HG02970 (cell line): ENCODE measurements around the gene NADK.

Experiments used
- ATAC-seq: cut with Tn5 transposase; IDR thresholded peaks from one replicate; pipeline ENCODE4 v1.9.1; 2021; ENCODE audit warnings: mild to moderate bottlenecking, moderate library complexity, moderate number of reproducible peaks; ENCODE audit not compliant: unreplicated experiment, low FRiP score

Gene NADK

DNA sequence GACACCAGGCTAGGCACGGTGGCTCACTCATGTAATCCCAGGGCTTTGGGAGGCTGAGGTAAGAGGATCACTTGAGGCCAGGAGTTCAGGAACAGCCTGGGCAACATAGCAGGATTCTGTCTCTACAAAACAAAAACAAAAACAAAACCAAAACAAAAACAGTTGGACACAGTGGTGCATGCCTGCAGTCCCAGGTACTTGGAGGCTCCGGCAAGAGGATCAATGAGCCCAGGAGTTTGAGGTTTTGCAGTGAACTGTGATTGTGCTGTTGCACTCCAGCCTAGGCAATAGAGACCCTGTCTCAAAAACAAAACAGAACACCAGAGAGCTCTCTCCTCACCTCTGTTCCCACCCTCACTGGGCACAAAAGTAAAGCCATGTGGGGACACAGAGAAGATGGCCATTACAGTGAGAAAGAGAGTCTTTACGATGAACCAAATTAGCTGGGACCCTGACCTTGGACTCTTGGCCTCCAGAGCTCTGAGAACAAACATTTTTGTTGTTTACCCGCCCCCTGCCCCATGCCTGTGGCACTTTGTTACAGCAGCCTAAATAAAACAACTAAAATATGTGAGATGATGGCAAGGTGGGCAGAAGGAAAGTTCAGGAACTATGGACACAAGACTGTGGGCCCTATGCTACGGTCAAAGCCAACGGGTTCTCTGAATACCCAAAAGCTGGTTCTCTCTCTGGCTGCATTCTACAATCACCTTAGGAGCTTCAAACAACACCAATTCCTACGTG lies 9.8 kb downstream of the NADK start:
- no peak for ATAC-seq

DNA sequence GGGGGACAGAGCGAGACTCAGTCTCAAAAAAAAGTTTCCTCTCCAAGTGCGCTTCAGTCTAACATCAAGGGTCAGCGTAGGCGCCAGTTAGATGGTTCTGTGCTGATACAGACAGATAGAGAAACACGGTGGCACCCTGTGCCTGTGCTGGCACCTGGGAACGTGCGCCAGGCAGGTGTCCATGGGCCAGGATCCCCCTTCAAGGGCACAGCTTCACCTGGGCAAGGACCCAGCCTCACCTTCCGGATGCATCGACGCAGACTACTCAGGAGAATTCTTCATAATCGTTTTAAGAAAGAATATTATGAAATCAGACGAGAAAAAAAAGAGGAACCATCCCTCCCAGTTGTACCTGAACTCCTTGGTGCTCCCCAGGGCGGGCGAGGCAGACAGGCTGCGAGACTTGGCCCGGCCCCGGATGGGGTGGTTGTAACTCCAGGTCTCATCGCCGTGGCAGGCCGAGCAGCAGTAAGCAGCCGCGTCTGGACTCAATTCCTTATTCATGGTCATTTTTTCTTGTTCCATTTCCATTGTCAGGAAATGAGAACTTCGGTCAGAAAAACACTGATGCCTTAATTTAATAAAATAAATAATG lies 13.3 kb downstream of the NADK start:
- ATAC-seq: no peak

DNA sequence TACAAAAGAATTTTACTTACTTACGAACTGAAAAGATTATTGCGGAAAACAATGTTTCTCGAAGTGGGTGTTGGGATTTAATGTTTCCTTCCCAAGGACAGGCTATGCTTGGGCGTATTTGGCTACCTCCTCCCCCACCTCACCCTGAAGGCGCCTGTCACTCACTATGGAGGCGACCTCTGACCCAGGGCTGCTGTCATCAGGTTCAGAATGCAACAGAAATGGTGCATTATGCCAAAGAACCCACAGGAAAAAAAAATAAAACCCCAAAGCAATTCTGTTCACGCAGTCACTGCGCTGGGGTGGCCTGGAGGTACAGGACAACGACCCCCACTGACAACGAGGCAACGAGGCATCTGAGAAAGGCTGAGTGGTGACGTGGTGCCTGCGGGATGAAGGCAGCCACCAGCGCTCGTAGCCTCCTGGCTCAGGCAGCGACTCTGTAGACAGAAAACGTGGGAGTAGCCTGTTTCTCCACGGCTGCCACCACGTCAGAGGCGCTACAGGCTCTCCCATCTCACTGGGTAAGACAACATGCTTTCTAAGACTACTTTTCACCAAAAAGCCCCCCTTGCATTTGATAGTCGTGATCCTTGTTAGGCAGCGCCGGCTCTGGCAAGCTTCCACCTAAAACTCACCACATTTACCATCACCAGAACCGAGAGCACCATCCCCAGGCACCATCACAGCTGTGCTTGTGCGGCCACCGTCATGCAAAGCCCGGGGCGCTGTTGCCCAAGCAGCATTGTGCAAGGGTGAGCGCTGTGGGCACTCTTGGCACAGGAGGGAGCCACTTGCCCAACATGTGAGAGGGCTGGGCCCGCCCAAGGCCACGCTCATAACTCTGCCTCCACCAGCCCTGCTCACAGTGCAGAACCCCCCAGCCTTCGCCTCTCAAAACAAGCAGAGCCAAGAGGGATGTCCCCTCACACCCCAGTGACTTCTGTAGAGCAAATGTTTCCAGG lies 14.3 kb downstream of the NADK start:
- ATAC-seq: no peak

DNA sequence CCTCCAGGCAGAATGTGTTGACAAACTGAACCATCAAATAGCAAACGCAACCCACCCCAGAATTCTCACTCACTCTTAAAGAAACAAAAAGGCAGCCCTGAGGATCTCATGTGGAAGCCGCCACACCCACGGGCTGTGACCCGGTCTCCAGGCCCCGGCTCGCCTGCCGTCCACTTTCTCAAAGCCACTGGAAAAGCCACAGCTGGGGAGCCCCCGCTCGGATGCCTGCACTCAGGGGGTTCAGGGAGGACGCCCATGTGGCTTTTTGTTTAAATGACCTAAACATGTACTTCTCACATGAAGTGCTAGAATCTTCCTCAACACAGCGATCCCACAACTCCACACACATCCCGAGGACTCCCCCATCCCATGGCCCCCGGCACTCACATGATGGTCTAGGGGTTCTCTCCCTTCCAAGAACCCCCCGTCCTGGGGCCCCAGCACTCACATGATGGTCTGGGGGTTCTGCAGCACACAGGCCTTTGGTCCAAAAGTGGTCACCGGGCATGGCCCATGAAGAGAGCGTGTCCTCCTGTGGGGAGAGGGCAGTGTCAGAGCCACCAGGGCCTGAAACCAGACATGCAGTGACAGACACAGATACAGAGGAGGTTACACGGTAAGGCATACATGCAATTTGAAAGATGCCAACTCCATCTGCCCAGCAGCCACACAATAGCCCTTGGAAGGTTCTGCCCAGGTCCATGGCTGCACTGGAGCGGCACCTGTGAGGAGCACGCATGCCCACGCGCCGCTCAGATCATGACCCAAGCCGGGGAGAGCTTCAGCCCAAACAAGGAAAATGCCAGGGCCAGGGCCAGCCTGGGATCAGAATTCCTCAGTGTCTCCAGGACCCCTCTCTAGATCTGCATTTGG lies 16.5 kb downstream of the NADK start:
- no peak for ATAC-seq

DNA sequence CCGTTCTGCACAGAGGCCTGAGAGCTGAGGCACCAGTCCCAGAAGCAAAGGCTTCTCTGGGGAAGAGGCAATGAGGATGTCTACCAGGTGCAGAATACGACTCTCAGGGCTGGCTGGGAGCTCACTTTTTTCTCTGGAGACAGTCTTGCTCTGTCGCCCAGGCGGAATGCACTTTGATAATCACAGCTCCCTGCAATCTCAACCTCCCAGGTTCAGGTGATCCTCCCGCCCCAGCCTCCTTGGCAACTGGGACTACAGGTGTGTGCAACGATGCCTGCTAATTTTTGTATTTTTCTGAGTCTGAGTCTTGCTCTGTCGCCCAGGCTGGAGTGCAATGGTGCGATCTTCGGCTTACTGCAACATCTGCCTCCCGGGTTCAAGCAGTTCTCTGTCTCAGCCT lies 17.6 kb downstream of the NADK start:
- no peak for ATAC-seq

DNA sequence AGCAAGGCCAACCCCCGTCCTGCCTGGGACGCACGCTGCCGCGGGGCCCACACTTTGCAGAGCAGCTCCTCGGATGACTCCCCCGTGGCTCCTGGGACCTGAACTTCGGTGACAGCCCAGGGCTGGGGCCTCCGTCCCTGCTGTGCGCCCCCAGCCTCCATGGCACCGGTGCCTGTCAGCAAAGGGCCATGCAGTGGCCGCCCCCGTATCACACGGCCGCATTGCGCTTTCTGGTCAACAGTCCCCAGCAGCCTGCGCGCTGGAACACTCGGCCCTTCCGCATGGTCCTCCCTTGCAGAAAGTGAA lies 18.0 kb downstream of the NADK start:
- no peak for ATAC-seq

DNA sequence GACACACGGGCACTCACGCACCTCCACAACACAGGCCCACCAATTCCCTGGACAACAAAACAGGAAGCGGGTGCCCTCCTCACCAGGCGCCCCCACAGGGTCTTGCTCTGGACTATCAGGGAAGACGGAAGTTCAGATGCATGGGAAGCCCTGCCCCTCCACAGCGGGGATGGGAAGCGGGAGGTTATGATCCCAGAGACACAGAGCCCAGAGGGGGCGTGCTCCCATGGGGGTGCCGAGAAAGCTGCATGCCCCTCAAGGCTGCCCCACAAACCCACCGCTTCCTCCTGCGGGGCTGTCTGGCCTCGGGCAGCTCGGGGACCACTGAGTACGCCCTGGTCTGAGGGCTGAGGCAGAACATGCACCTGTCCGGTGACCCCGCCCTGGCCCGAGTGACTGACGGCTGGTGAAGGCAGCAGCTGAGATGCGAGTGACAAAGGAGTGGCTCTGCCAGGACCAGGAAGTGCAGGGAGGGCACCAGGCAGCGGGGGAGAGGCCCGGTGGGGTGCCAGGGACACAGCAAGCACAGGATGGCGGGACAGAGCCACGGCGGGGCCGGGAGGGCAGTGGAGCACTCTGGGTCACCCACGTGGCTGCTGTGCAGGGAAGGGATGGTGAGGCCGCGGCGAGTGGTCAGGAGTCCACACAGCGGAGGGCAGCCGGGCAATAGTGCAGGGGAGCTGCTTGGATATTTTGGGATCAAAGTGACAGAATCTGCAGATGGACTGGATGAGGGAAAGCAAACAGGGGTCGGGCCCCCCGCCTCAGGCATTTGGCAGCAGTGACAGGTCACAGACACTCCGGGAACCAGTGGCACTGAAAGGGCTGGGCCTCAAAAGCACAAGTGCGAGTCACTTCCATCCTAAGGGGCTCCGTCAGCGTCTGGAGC lies 18.6 kb downstream of the NADK start:
- no peak for ATAC-seq

DNA sequence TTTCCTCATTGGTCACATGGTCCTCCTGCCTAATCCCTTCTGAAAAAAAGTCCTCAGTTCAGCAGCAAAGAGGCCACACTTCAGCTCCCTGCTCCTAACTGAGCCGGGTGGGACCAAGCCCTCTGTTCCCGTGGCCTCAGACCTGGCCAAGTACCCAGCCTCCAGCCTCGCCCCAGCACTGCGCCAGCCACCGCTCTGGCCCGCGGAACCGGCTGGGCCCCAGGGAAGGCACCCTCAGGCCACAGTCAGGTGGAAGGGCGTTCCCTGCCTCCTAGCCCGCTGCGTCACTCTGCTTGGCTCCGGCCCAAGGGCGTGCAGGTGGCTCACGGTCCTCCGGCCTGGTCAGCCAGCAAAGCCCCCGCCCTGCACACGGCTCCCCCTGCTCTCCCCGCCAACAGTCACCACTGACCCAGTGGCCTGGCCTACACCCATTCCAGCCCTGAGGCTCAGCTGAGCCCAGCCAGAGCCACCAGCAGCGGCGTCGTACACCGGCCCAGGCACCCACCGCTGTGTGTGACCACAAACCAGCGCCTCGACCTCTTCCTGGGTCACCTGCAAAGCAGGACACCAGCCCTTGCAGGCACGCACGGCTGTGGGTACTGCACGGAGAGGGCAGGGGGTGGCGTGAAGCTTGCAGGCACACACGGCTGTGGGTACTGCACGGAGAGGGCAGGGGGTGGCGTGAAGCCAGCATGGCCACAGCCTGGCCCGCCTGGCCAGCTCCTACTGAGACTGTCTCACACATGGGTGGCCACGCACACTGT lies 19.4 kb downstream of the NADK start:
- ATAC-seq: no peak

DNA sequence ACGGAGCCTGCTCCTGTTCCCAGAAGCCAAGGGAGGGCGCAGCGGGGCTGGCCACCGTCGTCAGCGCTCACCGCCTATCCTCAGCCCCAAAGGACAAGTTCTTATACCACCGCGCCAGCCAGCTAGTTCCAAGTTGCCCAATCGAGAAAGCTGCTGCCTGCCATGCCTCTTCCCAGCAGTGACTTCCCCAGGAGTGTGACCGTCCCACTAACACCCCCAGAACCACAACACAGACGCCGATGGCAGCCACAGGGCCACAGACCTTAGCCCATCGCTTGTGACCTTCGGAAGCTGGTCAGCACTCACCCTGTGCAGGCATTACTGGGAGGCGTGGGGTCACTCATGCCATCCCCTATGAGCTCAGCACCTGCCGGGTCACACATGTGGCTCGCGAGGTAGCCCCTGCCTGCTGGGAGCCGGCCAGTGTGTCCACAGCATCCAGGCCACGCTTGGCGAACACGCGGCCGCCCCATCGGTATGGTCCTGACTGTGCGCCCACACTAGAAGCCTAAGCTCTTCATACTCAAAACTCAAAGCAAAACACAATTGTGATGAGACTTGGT lies 20.1 kb downstream of the NADK start:
- no peak for ATAC-seq

DNA sequence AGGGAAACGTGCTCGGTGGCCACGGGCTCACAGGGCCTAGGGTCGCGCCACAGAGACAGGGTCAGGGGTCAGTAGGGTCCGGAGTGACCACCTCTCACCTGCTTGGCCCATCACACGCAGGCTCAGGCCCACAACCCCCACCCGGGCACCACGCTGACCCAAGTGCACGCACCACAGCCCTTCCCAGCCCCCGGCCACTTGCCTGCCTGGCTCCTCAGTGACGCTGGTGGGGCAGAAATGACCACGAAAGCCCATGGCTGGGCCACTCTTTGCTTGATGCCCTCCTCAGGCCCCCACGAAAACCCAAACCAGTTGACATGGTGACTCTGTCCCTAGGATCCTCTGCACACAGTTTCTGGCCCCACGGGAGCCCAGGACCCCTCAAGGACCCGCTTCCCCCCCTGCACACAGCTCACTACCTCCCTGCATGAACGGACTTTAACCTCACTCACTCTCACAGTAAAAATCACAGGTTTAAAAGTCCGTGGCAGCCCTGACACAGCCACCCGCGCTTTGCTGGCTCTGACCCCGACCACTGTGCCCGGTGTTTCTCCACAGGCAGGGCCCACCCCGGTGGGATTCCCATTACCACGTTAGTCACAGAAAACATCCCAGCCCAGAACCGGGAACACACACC lies 20.7 kb downstream of the NADK start:
- ATAC-seq: no peak

DNA sequence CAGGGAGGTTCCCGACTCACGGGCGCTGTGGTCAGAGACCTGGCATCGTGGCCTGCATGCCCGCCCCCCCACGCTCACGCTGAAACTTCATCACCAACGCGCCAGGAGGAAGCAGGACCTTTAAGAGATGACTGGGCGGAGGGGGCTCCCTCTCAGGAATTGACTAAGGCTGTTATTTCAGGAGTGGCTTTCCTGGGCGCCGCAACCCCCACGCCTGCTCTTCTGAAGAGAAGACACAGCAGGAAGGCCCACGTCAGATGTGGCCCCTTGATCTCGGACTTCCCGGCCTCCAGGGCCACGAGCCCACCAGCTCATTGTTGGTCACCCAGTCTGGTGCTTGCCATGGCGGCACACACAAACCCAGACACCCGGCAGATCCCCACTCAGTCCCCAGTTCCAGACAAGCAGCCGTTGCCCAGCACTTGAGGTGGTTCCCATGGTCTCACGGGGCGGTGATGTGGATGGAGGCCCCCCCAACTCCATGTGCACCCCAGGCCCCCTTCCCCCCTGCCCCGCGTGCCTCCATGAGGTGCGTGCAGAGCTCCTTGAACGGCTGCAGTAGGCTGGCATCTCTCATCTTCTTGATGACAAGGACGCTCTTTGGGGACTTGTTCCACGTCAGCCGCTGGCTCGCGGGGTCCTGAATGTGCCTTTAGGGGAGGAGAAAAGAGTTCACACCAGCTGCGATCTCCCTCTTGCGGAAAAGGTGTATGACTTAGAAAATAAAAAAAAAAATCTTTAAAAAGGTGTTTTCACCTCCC lies 21.4 kb downstream of the NADK start:
- no peak for ATAC-seq

DNA sequence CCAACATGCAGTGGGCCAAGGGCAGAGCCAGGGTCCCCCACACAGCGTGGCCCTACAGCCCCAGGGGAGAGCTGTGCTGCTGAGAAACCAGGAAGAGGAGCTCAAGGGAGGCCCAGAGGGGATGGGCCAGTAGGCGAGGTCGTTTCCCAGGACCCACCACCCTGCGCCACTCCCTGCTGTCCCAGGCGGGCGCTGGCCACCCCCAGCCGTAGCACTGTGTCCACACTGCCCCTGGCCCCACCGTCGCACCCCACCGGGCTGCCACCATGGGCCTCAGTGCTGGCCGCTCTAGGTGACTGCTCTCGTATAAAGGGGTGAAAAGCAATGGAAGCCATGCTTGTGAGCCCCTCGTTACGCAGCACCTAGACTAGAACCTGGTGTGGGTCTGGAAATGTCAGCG lies 22.4 kb downstream of the NADK start:
- no peak for ATAC-seq

DNA sequence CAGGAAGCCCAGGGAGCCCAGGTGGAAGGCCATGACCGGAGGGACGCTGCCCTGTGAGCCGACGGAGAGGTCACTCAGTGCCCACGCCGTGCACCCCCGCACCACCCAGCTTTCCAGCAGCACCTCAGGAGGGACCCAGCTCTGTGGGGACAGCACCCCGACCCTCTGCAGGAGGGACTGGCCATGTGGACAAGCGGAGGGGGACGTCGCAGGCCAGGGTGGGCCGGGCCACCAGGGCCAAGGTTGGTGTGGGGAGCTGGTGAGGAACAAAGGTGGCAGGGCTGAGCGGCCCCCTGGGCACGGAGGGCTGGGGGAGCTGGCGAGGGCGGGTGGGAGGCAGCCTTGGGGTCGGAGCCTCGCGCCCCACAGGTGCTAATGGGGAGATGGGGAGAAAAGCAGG lies 22.8 kb downstream of the NADK start:
- ATAC-seq: no peak

DNA sequence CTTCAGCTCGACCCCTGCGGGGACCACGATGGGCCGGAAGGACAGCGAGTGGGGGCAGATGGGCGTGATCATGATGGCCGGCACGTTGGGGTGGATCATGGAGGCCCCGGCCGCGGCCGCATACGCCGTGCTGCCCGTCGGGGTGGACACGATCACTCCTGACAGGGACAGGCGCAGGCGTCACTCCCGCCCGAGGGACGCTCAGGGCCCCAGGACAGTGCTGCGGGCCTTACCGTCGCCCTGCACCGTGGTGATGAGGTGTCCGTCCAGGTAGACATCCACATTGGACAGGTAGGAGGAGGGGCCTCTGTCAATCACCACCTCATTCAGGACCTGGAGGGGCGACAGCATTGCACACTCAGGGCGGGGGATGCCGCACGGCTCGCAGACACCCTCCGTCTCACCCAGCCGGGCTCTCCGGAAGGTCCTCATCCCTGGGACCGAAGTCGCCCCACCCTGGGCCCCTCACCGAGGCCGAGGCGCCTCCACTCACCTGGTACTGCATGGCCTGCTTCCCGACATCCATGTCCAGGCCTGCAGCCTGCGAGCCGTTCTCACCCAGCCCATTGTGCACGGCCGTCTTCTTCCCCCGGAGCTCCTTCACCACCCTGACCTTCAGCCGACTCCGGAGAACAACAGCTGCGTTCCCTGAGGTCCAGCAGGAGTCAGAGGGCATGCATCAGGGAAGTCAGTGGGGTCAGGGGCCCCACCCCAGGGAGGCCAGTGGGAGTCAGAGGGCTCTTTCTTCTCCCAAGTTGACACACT lies 24.0 kb downstream of the NADK start:
- no peak for ATAC-seq

DNA sequence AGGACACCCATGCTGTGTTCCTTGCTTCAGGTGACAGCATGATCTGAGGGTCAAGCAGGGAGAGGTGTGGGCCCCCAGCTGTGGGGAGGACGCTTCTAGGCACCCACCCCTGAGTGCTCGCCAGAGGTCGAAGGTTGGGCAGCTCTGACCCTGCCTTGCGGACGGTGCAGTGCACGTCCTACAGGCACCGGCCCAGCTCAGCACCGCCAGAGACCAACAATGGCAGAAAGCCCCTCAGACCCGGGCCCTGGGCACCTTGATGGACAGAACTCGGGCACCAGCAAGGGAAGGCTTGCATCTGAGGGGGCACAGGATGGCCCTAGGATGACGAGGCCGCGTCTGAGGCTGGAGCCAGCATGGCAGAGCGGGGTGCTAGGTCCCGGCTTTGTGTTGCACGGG lies 24.7 kb downstream of the NADK start:
- ATAC-seq: no peak
